Mesothelial cell of epicardium (in vitro differentiated cells): ENCODE results near the gene RNF31. TPM values are rescaled to one million over a fixed set of nuclear protein-coding genes. Genes with fewer than 3 reads are reported as not detected.

Experiments
- DNase-seq, 2 experiments: peaks; one replicate each; pipeline ENCODE4 v3.0.0; 2021; ENCODE audit warnings: low spot score in 2 of 2; ENCODE audit not compliant: unreplicated experiment in 2 of 2
- H3K27ac Mint-ChIP-seq: 2 replicates; pipeline ENCODE4 v1.8.0; 2021; ENCODE audit warnings: mixed read lengths
- H3K27me3 Mint-ChIP-seq: 2 replicates; pipeline ENCODE4 v1.8.0; 2021; ENCODE audit warnings: low read depth, mixed read lengths
- H3K36me3 Mint-ChIP-seq: 2 replicates; pipeline ENCODE4 v1.8.0; 2021; ENCODE audit warnings: mixed read lengths
- H3K4me1 Mint-ChIP-seq: 2 replicates; pipeline ENCODE4 v1.8.0; 2021; ENCODE audit warnings: mixed read lengths
- H3K4me3 Mint-ChIP-seq: 2 replicates; pipeline ENCODE4 v1.8.0; 2021; ENCODE audit warnings: mild to moderate bottlenecking, moderate library complexity, mixed read lengths
- H3K9me3 Mint-ChIP-seq: 2 replicates; pipeline ENCODE4 v1.8.0; 2021; ENCODE audit warnings: mixed read lengths
- CTCF ChIP-seq: fragments of 200-600 bp; sonication (generic); IDR thresholded peaks from one replicate; pipeline ENCODE4 v1.5.0; 2021; ENCODE audit warnings: antibody characterized with exemption; ENCODE audit not compliant: unreplicated experiment
- total RNA-seq: library from RNA; stranded (reverse); gene quantifications from 3 replicates; pipeline ENCODE4 v1.2.1, GENCODE V29; 2021

RNF31 gene
- total RNA-seq, 1 donor from 2014 or later: 90.5 TPM

- Mint-ChIP-seq H3K4me1 (peaks cover 39% of the 10 kb centered on the region), H3K27ac (peak overlapping the region; percentile 59), H3K36me3 (peaks cover 26% of the 10 kb centered on the region)
These were observed 30.6 kb downstream of the RNF31 start for GRCh38 chr14:24177891-24178290.

GRCh38 chr14:24178399-24179178, 31.3 kb downstream of the RNF31 start:
- Mint-ChIP-seq H3K36me3 (peaks cover 30% of the 10 kb centered on the region), H3K27me3 (no peaks in the 10 kb centered on the region), H3K27ac (peak overlapping the region; percentile 66), H3K4me3 (no peak overlapping the region), H3K9me3 (no peaks in the 10 kb centered on the region), H3K4me1 (peaks cover 32% of the 10 kb centered on the region)
- TF ChIP-seq CTCF: no peak
- no peak for DNase-seq

More at GRCh38 chr14:24177891-24178290, 30.6 kb downstream of the RNF31 start:
- no peak for DNase-seq
- no peak for TF ChIP-seq CTCF
- Mint-ChIP-seq H3K4me3 (no peak overlapping the region), H3K27me3 (no peaks in the 10 kb centered on the region), H3K9me3 (no peaks in the 10 kb centered on the region)

- H3K4me3 Mint-ChIP-seq: no peak overlapping the region
- peaks cover 28% of the 10 kb centered on the region for H3K36me3 Mint-ChIP-seq
These were observed 32.1 kb downstream of the RNF31 start for GRCh38 chr14:24179294-24179960.

GRCh38 chr14:24179961-24180796, 32.9 kb downstream of the RNF31 start:
- no peak for TF ChIP-seq CTCF
- peaks cover 22% of the 10 kb centered on the region for H3K36me3 Mint-ChIP-seq
- DNase-seq: no peak
- H3K27ac Mint-ChIP-seq: peak overlapping the region; percentile 88
- no peaks in the 10 kb centered on the region for H3K27me3 Mint-ChIP-seq
- H3K4me3 Mint-ChIP-seq: no peak overlapping the region
- peaks cover 17% of the 10 kb centered on the region for H3K4me1 Mint-ChIP-seq
- no peaks in the 10 kb centered on the region for H3K9me3 Mint-ChIP-seq

More at GRCh38 chr14:24179294-24179960, 32.1 kb downstream of the RNF31 start:
- Mint-ChIP-seq H3K27ac (peak overlapping the region; percentile 88), H3K9me3 (no peaks in the 10 kb centered on the region), H3K27me3 (no peaks in the 10 kb centered on the region), H3K4me1 (peaks cover 25% of the 10 kb centered on the region)
- TF ChIP-seq CTCF: no peak
- DNase-seq: no peak

GRCh38 chr14:24181371-24182077, 34.2 kb downstream of the RNF31 start:
- H3K4me3 Mint-ChIP-seq: no peak overlapping the region
- peaks cover 14% of the 10 kb centered on the region for H3K4me1 Mint-ChIP-seq
- no peaks in the 10 kb centered on the region for H3K9me3 Mint-ChIP-seq
- peaks cover 21% of the 10 kb centered on the region for H3K36me3 Mint-ChIP-seq
- H3K27ac Mint-ChIP-seq: peak overlapping the region; percentile 73
- no peaks in the 10 kb centered on the region for H3K27me3 Mint-ChIP-seq
- TF ChIP-seq CTCF: no peak
- DNase-seq: no peak
